ENCODE measurements around the gene LRRC66. TPM values are rescaled to one million over a fixed set of nuclear protein-coding genes. Genes with fewer than 3 reads are reported as not detected.

The LRRC66 gene
- polyA plus RNA-seq, 6 donors from 2014 or later: 0.24 TPM; not detected in 5

GRCh38 chr4:52038103-52038912 lies 18.1 kb upstream of the LRRC66 start, which contains the start of gene SGCB:
SGCB (minus strand) TSS chr4:52038299; CDS start chr4:52038259, 40 bp downstream.
- peaks cover 9 to 21% (median 17%) of the 10 kb centered on the region in 3 donors for H3K4me1 Mint-ChIP-seq
- no peaks in the 10 kb centered on the region for H3K9me3 Mint-ChIP-seq
- DNase-seq (peak; percentile 59), ATAC-seq (ENCODE audit: low read depth in 2 of 2) (peak; percentile 91 to 92)
- H3K27ac Mint-ChIP-seq: peak within 1 kb of the TSS; percentile 3 to 62 (median 53)
- H3K4me3 Mint-ChIP-seq: peak within 1 kb of the TSS; percentile 80 to 92 (median 90)
- peaks cover 30 to 41% (median 31%) of the 10 kb centered on the region in 3 donors for H3K27me3 Mint-ChIP-seq
- no peaks in the 10 kb centered on the region for H3K36me3 Mint-ChIP-seq

GRCh38 chr4:52037689-52038102 lies 17.5 kb upstream of the LRRC66 start:
- peak overlapping the region in 5 of 6 donors; percentile 3 to 61 (median 45) for H3K27ac Mint-ChIP-seq

GRCh38 chr4:52036886-52037530 lies 16.8 kb upstream of the LRRC66 start:
- no peaks in the 10 kb centered on the region for H3K36me3 Mint-ChIP-seq
- DNase-seq (no peak), ATAC-seq (ENCODE audit: low read depth in 2 of 2) (no peak)
- H3K27me3 Mint-ChIP-seq: peaks cover 18 to 28% (median 20%) of the 10 kb centered on the region in 3 donors
- peaks cover 9 to 21% (median 17%) of the 10 kb centered on the region in 3 donors for H3K4me1 Mint-ChIP-seq
- peak overlapping the region; percentile 73 to 92 (median 82) for H3K4me3 Mint-ChIP-seq
- H3K9me3 Mint-ChIP-seq: no peaks in the 10 kb centered on the region
- peak overlapping the region in 3 of 6 donors; percentile 39 to 61 (median 50) for H3K27ac Mint-ChIP-seq

More at GRCh38 chr4:52037689-52038102, 17.5 kb upstream of the LRRC66 start:
- no peaks in the 10 kb centered on the region for H3K9me3 Mint-ChIP-seq
- no peak for DNase-seq
- H3K4me1 Mint-ChIP-seq: peaks cover 9 to 21% (median 17%) of the 10 kb centered on the region in 3 donors
- peak overlapping the region; percentile 73 to 92 (median 82) for H3K4me3 Mint-ChIP-seq
- ATAC-seq (ENCODE audit: low read depth in 2 of 2): peak; percentile 46 to 50
- H3K36me3 Mint-ChIP-seq: no peaks in the 10 kb centered on the region
- H3K27me3 Mint-ChIP-seq: peaks cover 25 to 35% (median 25%) of the 10 kb centered on the region in 3 donors

- ATAC-seq (ENCODE audit: low read depth in 2 of 2): no peak
- peaks cover 6 to 16% (median 7%) of the 10 kb centered on the region in 3 donors for H3K27me3 Mint-ChIP-seq
- H3K4me3 Mint-ChIP-seq: peak overlapping the region in 1 of 8 donors; percentile 91
- no peaks in the 10 kb centered on the region for H3K9me3 Mint-ChIP-seq
- peak overlapping the region in 2 of 6 donors; percentile 64 to 69 for H3K27ac Mint-ChIP-seq
- H3K36me3 Mint-ChIP-seq: no peaks in the 10 kb centered on the region
- no peak for DNase-seq
- peaks cover 9 to 21% (median 17%) of the 10 kb centered on the region in 3 donors for H3K4me1 Mint-ChIP-seq
These were observed 15.0 kb upstream of the LRRC66 start for GRCh38 chr4:52035190-52035589.

GRCh38 chr4:52032005-52032404 lies 11.8 kb upstream of the LRRC66 start:
- no peak for ATAC-seq (ENCODE audit: low read depth in 2 of 2)
- DNase-seq: no peak
- Mint-ChIP-seq H3K27ac (no peak overlapping the region), H3K36me3 (peaks cover 0 to 9% of the 10 kb centered on the region in 2 donors), H3K4me3 (no peak overlapping the region), H3K4me1 (peaks cover 7 to 11% (median 9%) of the 10 kb centered on the region in 3 donors), H3K27me3 (peaks cover 0 to 6% (median 0%) of the 10 kb centered on the region in 3 donors), H3K9me3 (no peaks in the 10 kb centered on the region)

GRCh38 chr4:52028970-52029369 lies 8.8 kb upstream of the LRRC66 start:
- Mint-ChIP-seq H3K36me3 (peaks cover 0 to 9% of the 10 kb centered on the region in 2 donors), H3K9me3 (no peaks in the 10 kb centered on the region), H3K27ac (no peak overlapping the region), H3K27me3 (no peaks in the 10 kb centered on the region), H3K4me1 (no peaks in the 10 kb centered on the region), H3K4me3 (no peak overlapping the region)
- DNase-seq (no peak), ATAC-seq (ENCODE audit: low read depth in 2 of 2) (no peak)

GRCh38 chr4:52017814-52018213 lies 2.3 kb downstream of the LRRC66 start:
- H3K9me3 Mint-ChIP-seq: no peaks in the 10 kb centered on the region
- no peak for DNase-seq
- H3K4me1 Mint-ChIP-seq: peaks cover 0 to 7% (median 0%) of the 10 kb centered on the region in 3 donors
- no peaks in the 10 kb centered on the region for H3K27me3 Mint-ChIP-seq
- H3K4me3 Mint-ChIP-seq: no peak overlapping the region
- no peak overlapping the region for H3K27ac Mint-ChIP-seq
- H3K36me3 Mint-ChIP-seq: no peaks in the 10 kb centered on the region
- no peak for ATAC-seq (ENCODE audit: low read depth in 2 of 2)

GRCh38 chr4:52016981-52017380 lies 3.2 kb downstream of the LRRC66 start:
- Mint-ChIP-seq H3K9me3 (no peaks in the 10 kb centered on the region), H3K27me3 (no peaks in the 10 kb centered on the region), H3K27ac (no peak overlapping the region)

GRCh38 chr4:52015366-52015765 lies 4.8 kb downstream of the LRRC66 start:
- Mint-ChIP-seq H3K4me1 (peaks cover 0 to 7% (median 0%) of the 10 kb centered on the region in 3 donors), H3K9me3 (no peaks in the 10 kb centered on the region), H3K27ac (no peak overlapping the region), H3K36me3 (no peaks in the 10 kb centered on the region), H3K4me3 (no peak overlapping the region), H3K27me3 (no peaks in the 10 kb centered on the region)
- no peak for DNase-seq
- ATAC-seq (ENCODE audit: low read depth in 2 of 2): no peak

More at GRCh38 chr4:52016981-52017380, 3.2 kb downstream of the LRRC66 start:
- DNase-seq: no peak
- no peaks in the 10 kb centered on the region for H3K36me3 Mint-ChIP-seq
- no peak overlapping the region for H3K4me3 Mint-ChIP-seq
- ATAC-seq (ENCODE audit: low read depth in 2 of 2): no peak
- H3K4me1 Mint-ChIP-seq: peaks cover 0 to 7% (median 0%) of the 10 kb centered on the region in 3 donors

GRCh38 chr4:52014903-52015302 lies 5.3 kb downstream of the LRRC66 start:
- DNase-seq (no peak), ATAC-seq (ENCODE audit: low read depth in 2 of 2) (no peak)
- Mint-ChIP-seq H3K4me3 (no peak overlapping the region), H3K27ac (peak overlapping the region in 1 of 6 donors; percentile 66), H3K27me3 (no peaks in the 10 kb centered on the region), H3K4me1 (peaks cover 0 to 7% (median 0%) of the 10 kb centered on the region in 3 donors), H3K36me3 (no peaks in the 10 kb centered on the region), H3K9me3 (no peaks in the 10 kb centered on the region)

GRCh38 chr4:52012651-52013050 lies 7.5 kb downstream of the LRRC66 start:
- H3K4me3 Mint-ChIP-seq: no peak overlapping the region
- peak overlapping the region in 1 of 6 donors; percentile 28 for H3K27ac Mint-ChIP-seq
- no peak for DNase-seq

GRCh38 chr4:52010986-52011385 lies 9.2 kb downstream of the LRRC66 start:
- Mint-ChIP-seq H3K27ac (no peak overlapping the region), H3K36me3 (no peaks in the 10 kb centered on the region), H3K27me3 (no peaks in the 10 kb centered on the region), H3K4me3 (no peak overlapping the region), H3K4me1 (peaks cover 0 to 7% (median 0%) of the 10 kb centered on the region in 3 donors), H3K9me3 (peaks cover 0 to 2% (median 0%) of the 10 kb centered on the region in 7 donors)
- DNase-seq (no peak), ATAC-seq (ENCODE audit: low read depth in 2 of 2) (no peak)

More at GRCh38 chr4:52012651-52013050, 7.5 kb downstream of the LRRC66 start:
- H3K4me1 Mint-ChIP-seq: peaks cover 0 to 7% (median 0%) of the 10 kb centered on the region in 3 donors
- no peaks in the 10 kb centered on the region for H3K27me3 Mint-ChIP-seq
- peaks cover 0 to 2% (median 0%) of the 10 kb centered on the region in 7 donors for H3K9me3 Mint-ChIP-seq
- no peak for ATAC-seq (ENCODE audit: low read depth in 2 of 2)
- no peaks in the 10 kb centered on the region for H3K36me3 Mint-ChIP-seq

GRCh38 chr4:52006887-52007286 lies 13.3 kb downstream of the LRRC66 start:
- ATAC-seq (ENCODE audit: low read depth in 2 of 2) (no peak), DNase-seq (no peak)
- no peaks in the 10 kb centered on the region for H3K27me3 Mint-ChIP-seq
- H3K36me3 Mint-ChIP-seq: no peaks in the 10 kb centered on the region
- H3K27ac Mint-ChIP-seq: no peak overlapping the region
- no peaks in the 10 kb centered on the region for H3K4me1 Mint-ChIP-seq
- no peak overlapping the region for H3K4me3 Mint-ChIP-seq
- peaks cover 0 to 2% (median 0%) of the 10 kb centered on the region in 7 donors for H3K9me3 Mint-ChIP-seq

Data from naive B cell (primary cell).